ENCODE data around the gene SV2B. TPM values are rescaled to one million over a fixed set of nuclear protein-coding genes. Genes with fewer than 3 reads are reported as not detected.

Gene SV2B
- total RNA-seq, 3 donors from 2014 or later = 0.44 to 4.9 (median 2.2) TPM

GRCh38 chr15:91117375-91117774, 17.3 kb downstream of the SV2B start:
- no peaks in the 10 kb centered on the region for H3K9me3 ChIP-seq
- DNase-seq (ENCODE audit: low spot score in 2 of 2) = no peak
- H3K36me3 ChIP-seq = no peaks in the 10 kb centered on the region
- no peak overlapping the region for H3K4me3 ChIP-seq
- TF ChIP-seq CTCF (IDR thresholded peaks at IDR 0.05) = no peak
- TF ChIP-seq POLR2AphosphoS5 (IDR thresholded peaks at IDR 0.05) = no peak
- TF ChIP-seq POLR2A (IDR thresholded peaks at IDR 0.05) = no peak
- H3K27me3 ChIP-seq = no peaks in the 10 kb centered on the region
- intact Hi-C loops (cut with DNase I; ENCODE audit: low total_unique reads) = no loop called here
- no peak overlapping the region for H3K27ac ChIP-seq
- H3K4me1 ChIP-seq = no peaks in the 10 kb centered on the region

- intact Hi-C loops (cut with DNase I; ENCODE audit: low total_unique reads) = no loop called here
- Histone ChIP-seq H3K27me3 (peaks cover 0 to 7% of the 10 kb centered on the region in 2 donors), H3K9me3 (no peaks in the 10 kb centered on the region), H3K36me3 (no peaks in the 10 kb centered on the region), H3K27ac (no peak overlapping the region), H3K4me1 (no peaks in the 10 kb centered on the region), H3K4me3 (no peak overlapping the region)
- no peak for DNase-seq (ENCODE audit: low spot score in 2 of 2)
- TF ChIP-seq CTCF (IDR thresholded peaks at IDR 0.05) (no peak), POLR2AphosphoS5 (IDR thresholded peaks at IDR 0.05) (no peak), POLR2A (IDR thresholded peaks at IDR 0.05) (no peak)
Measured at GRCh38 chr15:91118817-91119590, 18.9 kb downstream of the SV2B start.

GRCh38 chr15:91122296-91122695, 22.2 kb downstream of the SV2B start:
- no peaks in the 10 kb centered on the region for H3K4me1 ChIP-seq
- intact Hi-C loops (cut with DNase I; ENCODE audit: low total_unique reads) = no loop called here
- no peak overlapping the region for H3K27ac ChIP-seq
- no peaks in the 10 kb centered on the region for H3K36me3 ChIP-seq
- H3K27me3 ChIP-seq = peaks cover 0 to 10% of the 10 kb centered on the region in 2 donors
- no peak overlapping the region for H3K4me3 ChIP-seq
- DNase-seq (ENCODE audit: low spot score in 2 of 2) = no peak
- no peaks in the 10 kb centered on the region for H3K9me3 ChIP-seq
- no peak for TF ChIP-seq POLR2AphosphoS5 (IDR thresholded peaks at IDR 0.05)
- no peak for TF ChIP-seq POLR2A (IDR thresholded peaks at IDR 0.05)
- no peak for TF ChIP-seq CTCF (IDR thresholded peaks at IDR 0.05)

GRCh38 chr15:91124132-91124531, 24.1 kb downstream of the SV2B start:
- Histone ChIP-seq H3K27ac (no peak overlapping the region), H3K4me1 (no peaks in the 10 kb centered on the region), H3K9me3 (no peaks in the 10 kb centered on the region), H3K4me3 (no peak overlapping the region), H3K27me3 (peaks cover 0 to 10% of the 10 kb centered on the region in 2 donors), H3K36me3 (no peaks in the 10 kb centered on the region)
- DNase-seq (ENCODE audit: low spot score in 2 of 2) = no peak
- TF ChIP-seq POLR2AphosphoS5 (IDR thresholded peaks at IDR 0.05) (no peak), POLR2A (IDR thresholded peaks at IDR 0.05) (no peak), CTCF (IDR thresholded peaks at IDR 0.05) (no peak)
- intact Hi-C loops (cut with DNase I; ENCODE audit: low total_unique reads) = no loop called here

GRCh38 chr15:91125162-91125561, 25.1 kb downstream of the SV2B start:
- H3K9me3 ChIP-seq = no peaks in the 10 kb centered on the region
- peaks cover 0 to 10% of the 10 kb centered on the region in 2 donors for H3K27me3 ChIP-seq
- H3K27ac ChIP-seq = no peak overlapping the region
- intact Hi-C loops (cut with DNase I; ENCODE audit: low total_unique reads) = no loop called here
- H3K36me3 ChIP-seq = no peaks in the 10 kb centered on the region
- no peak for TF ChIP-seq POLR2A (IDR thresholded peaks at IDR 0.05)
- TF ChIP-seq POLR2AphosphoS5 (IDR thresholded peaks at IDR 0.05) = no peak
- TF ChIP-seq CTCF (IDR thresholded peaks at IDR 0.05) = no peak
- no peaks in the 10 kb centered on the region for H3K4me1 ChIP-seq
- H3K4me3 ChIP-seq = no peak overlapping the region
- DNase-seq (ENCODE audit: low spot score in 2 of 2) = no peak

All from breast epithelium (tissue), 4 donors.